ENCODE measurements around the gene DUSP16.

GRCh38 chr12:12598864-12599263, 36.2 kb upstream of the DUSP16 start:
- TF ChIP-seq POLR2A (IDR thresholded peaks at IDR 0.05): no peak
- TF ChIP-seq CTCF (IDR thresholded peaks at IDR 0.05): no peak
